Muscle layer of colon (tissue), 2 donors: ENCODE results near the gene PACS1.
"Not testable (repeated sequence)": the region's sequence is repeated elsewhere in the genome, so short reads cannot be mapped to it uniquely, and the experiment has no call there.

Source experiments
- H3K27ac ChIP-seq: one replicate; pipeline ENCODE4 v1.7.0; 2013; ENCODE audit warnings: low read depth, mild to moderate bottlenecking, low read length, moderate library complexity
- H3K27me3 ChIP-seq, 2 donors: one replicate each; pipeline ENCODE4 v1.7.0; 2013; ENCODE audit warnings: low read length in 2 of 2, mild to moderate bottlenecking in 2 of 2; ENCODE audit not compliant: insufficient read depth in 2 of 2, control insufficient read depth in 1 of 2
- H3K36me3 ChIP-seq: one replicate; pipeline ENCODE4 v1.7.0; 2013; ENCODE audit warnings: mild to moderate bottlenecking, low read length; ENCODE audit not compliant: insufficient read depth
- H3K4me1 ChIP-seq: one replicate; pipeline ENCODE4 v1.7.0; 2013; ENCODE audit warnings: mild to moderate bottlenecking, low read length; ENCODE audit not compliant: insufficient read depth
- H3K4me3 ChIP-seq, 2 donors: one replicate each; pipeline ENCODE4 v1.7.0; 2013; ENCODE audit warnings: low read length in 2 of 2, low read depth in 1 of 2, mild to moderate bottlenecking in 1 of 2, moderate library complexity in 1 of 2
- H3K9ac ChIP-seq: one replicate; pipeline ENCODE4 v1.7.0; 2013; ENCODE audit warnings: low read length
- H3K9me3 ChIP-seq: one replicate; pipeline ENCODE4 v1.7.0; 2013; ENCODE audit warnings: mild to moderate bottlenecking, low read length
- donor health status: abdominal sarcoma.
- donor health status: Adenocarcinoma of cecum.

PACS1 gene

GRCh38 chr11:66100272-66101065, 30.4 kb downstream of the PACS1 start:
- H3K4me3 ChIP-seq = no peak overlapping the region
- H3K4me1 ChIP-seq = peaks cover 5% of the 10 kb centered on the region
- no peaks in the 10 kb centered on the region for H3K36me3 ChIP-seq
- no peaks in the 10 kb centered on the region for H3K9me3 ChIP-seq
- no peak overlapping the region for H3K9ac ChIP-seq
- no peaks in the 10 kb centered on the region for H3K27me3 ChIP-seq
- no peak overlapping the region for H3K27ac ChIP-seq

- Histone ChIP-seq H3K4me3 (no peak overlapping the region), H3K36me3 (no peaks in the 10 kb centered on the region), H3K9ac (no peak overlapping the region), H3K27ac (no peak overlapping the region), H3K27me3 (no peaks in the 10 kb centered on the region), H3K4me1 (peaks cover 5% of the 10 kb centered on the region), H3K9me3 (no peaks in the 10 kb centered on the region)
Observed at GRCh38 chr11:66101066-66101464, 31.0 kb downstream of the PACS1 start.

- Histone ChIP-seq H3K27ac (no peak overlapping the region), H3K4me3 (no peak overlapping the region), H3K4me1 (peaks cover 5% of the 10 kb centered on the region), H3K9me3 (no peaks in the 10 kb centered on the region), H3K27me3 (no peaks in the 10 kb centered on the region), H3K36me3 (no peaks in the 10 kb centered on the region), H3K9ac (no peak overlapping the region)
Observed at GRCh38 chr11:66104057-66104638, 34.1 kb downstream of the PACS1 start.

- H3K27ac ChIP-seq = no peak overlapping the region
Observed at GRCh38 chr11:66106786-66107599, 36.9 kb downstream of the PACS1 start.

GRCh38 chr11:66107600-66108510, 37.8 kb downstream of the PACS1 start:
- Histone ChIP-seq H3K4me1 (peaks cover 10% of the 10 kb centered on the region), H3K9ac (no peak overlapping the region), H3K27me3 (no peaks in the 10 kb centered on the region), H3K36me3 (no peaks in the 10 kb centered on the region), H3K4me3 (no peak overlapping the region), H3K27ac (no peak overlapping the region), H3K9me3 (no peaks in the 10 kb centered on the region)

More at GRCh38 chr11:66106786-66107599, 36.9 kb downstream of the PACS1 start:
- Histone ChIP-seq H3K36me3 (no peaks in the 10 kb centered on the region), H3K4me3 (no peak overlapping the region), H3K9ac (no peak overlapping the region), H3K9me3 (no peaks in the 10 kb centered on the region), H3K4me1 (peaks cover 2% of the 10 kb centered on the region), H3K27me3 (no peaks in the 10 kb centered on the region)

GRCh38 chr11:66109294-66109693, 39.2 kb downstream of the PACS1 start:
- Histone ChIP-seq H3K27me3 (no peaks in the 10 kb centered on the region), H3K36me3 (no peaks in the 10 kb centered on the region), H3K4me3 (no peak overlapping the region), H3K9me3 (no peaks in the 10 kb centered on the region), H3K27ac (no peak overlapping the region), H3K4me1 (peaks cover 17% of the 10 kb centered on the region), H3K9ac (no peak overlapping the region)

GRCh38 chr11:66111158-66111557, 41.1 kb downstream of the PACS1 start:
- Histone ChIP-seq H3K9ac (no peak overlapping the region), H3K36me3 (no peaks in the 10 kb centered on the region), H3K4me1 (peaks cover 17% of the 10 kb centered on the region), H3K9me3 (no peaks in the 10 kb centered on the region), H3K4me3 (no peak overlapping the region), H3K27me3 (no peaks in the 10 kb centered on the region), H3K27ac (no peak overlapping the region)

- no peak overlapping the region for H3K27ac ChIP-seq
- H3K9me3 ChIP-seq = no peaks in the 10 kb centered on the region
- no peak overlapping the region for H3K4me3 ChIP-seq
- peaks cover 17% of the 10 kb centered on the region for H3K4me1 ChIP-seq
- no peaks in the 10 kb centered on the region for H3K36me3 ChIP-seq
- no peaks in the 10 kb centered on the region for H3K27me3 ChIP-seq
- H3K9ac ChIP-seq = no peak overlapping the region
Observed at GRCh38 chr11:66112041-66112491, 42.0 kb downstream of the PACS1 start.

GRCh38 chr11:66112601-66113499, 42.8 kb downstream of the PACS1 start:
- Histone ChIP-seq H3K27me3 (no peaks in the 10 kb centered on the region), H3K4me3 (no peak overlapping the region), H3K9me3 (no peaks in the 10 kb centered on the region), H3K4me1 (peaks cover 17% of the 10 kb centered on the region), H3K27ac (no peak overlapping the region), H3K36me3 (no peaks in the 10 kb centered on the region), H3K9ac (no peak overlapping the region)

- not testable (repeated sequence) for H3K9ac ChIP-seq, H3K4me3 ChIP-seq, H3K9me3 ChIP-seq, H3K36me3 ChIP-seq, H3K27ac ChIP-seq, H3K27me3 ChIP-seq
- peaks cover 17% of the 10 kb centered on the region for H3K4me1 ChIP-seq
Observed at GRCh38 chr11:66114957-66115356, 44.9 kb downstream of the PACS1 start.
